Uterus (tissue), 4 donors: ENCODE data around the gene SNX33. TPM values are rescaled to one million over a fixed set of nuclear protein-coding genes. Genes with fewer than 3 reads are reported as not detected.
A peak's percentile ranks its signal among the peaks of the same experiment; 100 is the strongest.
"Not testable (repeated sequence)": the region's sequence is repeated elsewhere in the genome, so short reads cannot be mapped to it uniquely, and the experiment has no call there.

Source experiments
- DNase-seq, 2 donors: peaks; one replicate each; pipeline ENCODE4 v3.0.0-alpha.2; 2019 to 2020
- H3K27ac ChIP-seq, 2 donors: fragments of 200-600 bp; sonication (generic); 1 replicate in 1 of 2; 2 replicates in 1 of 2; pipeline ENCODE4 v1.5.1; 2016 to 2018
- H3K27me3 ChIP-seq, 2 donors: fragments of 200-600 bp; sonication (generic); one replicate each; pipeline ENCODE4 v1.5.1; 2018 to 2019; ENCODE audit warnings: control low read depth in 1 of 2
- H3K36me3 ChIP-seq, 2 donors: fragments of 200-600 bp; sonication (generic); one replicate each; pipeline ENCODE4 v1.5.1; 2019; ENCODE audit warnings: control low read depth in 1 of 2
- H3K4me1 ChIP-seq, 2 donors: fragments of 200-600 bp; sonication (generic); one replicate each; pipeline ENCODE4 v1.5.1; 2018 to 2019; ENCODE audit warnings: control low read depth in 1 of 2
- H3K4me3 ChIP-seq, 2 donors: fragments of 200-600 bp; sonication (generic); 1 replicate in 1 of 2; 2 replicates in 1 of 2; pipeline ENCODE4 v1.5.1; 2018 to 2019; ENCODE audit warnings: mild to moderate bottlenecking in 1 of 2
- H3K9me3 ChIP-seq, 2 donors: fragments of 200-600 bp; sonication (generic); one replicate each; pipeline ENCODE4 v1.5.1; 2019; ENCODE audit warnings: control low read depth in 1 of 2
- CTCF ChIP-seq, 4 experiments: fragments of 200-600 bp in 2 of 4; fragments of 450-650 bp in 2 of 4; sonication (generic) in 2 of 4; IDR thresholded peaks; one replicate each; pipeline ENCODE4 v1.5.1; 2016 to 2019; ENCODE audit warnings: antibody characterized with exemption in 4 of 4, mild to moderate bottlenecking in 2 of 4, moderate library complexity in 1 of 4
- POLR2A ChIP-seq, 2 donors: fragments of 450-650 bp; IDR thresholded peaks; one replicate each; pipeline ENCODE4 v1.6.1; 2016; ENCODE audit warnings: antibody characterized with exemption in 2 of 2, mild to moderate bottlenecking in 1 of 2, moderate library complexity in 1 of 2
- intact Hi-C: fragments of 100-400 bp; cut with DNase I; formaldehyde crosslinking; loops from one replicate; pipeline ENCODE4 v1.15.1; 2023; ENCODE audit warnings: low total_unique reads
- total RNA-seq, 4 donors: library from RNA; depleted of rRNA in 3 of 4; stranded (reverse); fragments of >200 nt in 3 of 4; gene quantifications; one replicate each; pipeline versions ENCODE4 v1.1.0 to v1.2.4, GENCODE V29; 2014 to 2023
- donor health status: DM: yes; HTN: yes; CAD: no.

Gene SNX33
- total RNA-seq, 4 donors from 2014 or later, result 8.7 to 43.6 (median 28.2) TPM

- Histone ChIP-seq H3K4me3 (no peak overlapping the region), H3K27ac (peak overlapping the region in 1 of 2 donors; percentile 54), H3K4me1 (peaks cover 0 to 15% of the 10 kb centered on the region in 2 donors), H3K9me3 (no peaks in the 10 kb centered on the region), H3K27me3 (no peaks in the 10 kb centered on the region), H3K36me3 (no peaks in the 10 kb centered on the region)
- TF ChIP-seq POLR2A (IDR thresholded peaks at IDR 0.05), result no peak
- no peak for TF ChIP-seq CTCF (IDR thresholded peaks at IDR 0.05)
- intact Hi-C loops, result no loop called here
- DNase-seq, result no peak
Measured at GRCh38 chr15:75706682-75706954, 58.9 kb downstream of the SNX33 start.

DNA sequence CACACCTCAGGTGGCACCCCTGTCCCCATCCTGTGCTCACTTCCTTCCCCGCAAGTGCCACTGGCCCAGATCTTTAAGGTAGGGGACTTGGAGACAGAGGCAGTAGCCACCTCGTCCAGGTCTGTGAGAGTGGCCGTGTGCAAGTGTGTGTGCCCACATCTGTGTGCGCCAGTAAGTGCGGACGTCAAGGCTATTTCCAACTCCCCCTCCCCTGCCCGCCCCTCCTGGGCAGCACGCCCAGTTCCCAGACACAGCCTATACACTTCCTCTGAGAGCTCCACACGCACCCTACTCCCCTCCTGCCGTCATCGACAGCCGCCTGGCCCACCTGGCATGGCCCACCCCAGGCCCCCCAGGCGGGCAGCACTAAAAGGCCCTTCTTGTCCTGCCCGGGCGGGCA is 61.7 kb downstream of the SNX33 start:
- H3K36me3 ChIP-seq, H3K4me1 ChIP-seq, H3K27me3 ChIP-seq, intact Hi-C loops, H3K9me3 ChIP-seq: not testable (repeated sequence)
- Histone ChIP-seq H3K4me3 (peak overlapping the region; percentile 16 to 19), H3K27ac (peak overlapping the region; percentile 68 to 72)
- peak in 1 of 2 donors; percentile 42 for TF ChIP-seq POLR2A (IDR thresholded peaks at IDR 0.05)
- peak; percentile 78 to 83 for DNase-seq

DNA sequence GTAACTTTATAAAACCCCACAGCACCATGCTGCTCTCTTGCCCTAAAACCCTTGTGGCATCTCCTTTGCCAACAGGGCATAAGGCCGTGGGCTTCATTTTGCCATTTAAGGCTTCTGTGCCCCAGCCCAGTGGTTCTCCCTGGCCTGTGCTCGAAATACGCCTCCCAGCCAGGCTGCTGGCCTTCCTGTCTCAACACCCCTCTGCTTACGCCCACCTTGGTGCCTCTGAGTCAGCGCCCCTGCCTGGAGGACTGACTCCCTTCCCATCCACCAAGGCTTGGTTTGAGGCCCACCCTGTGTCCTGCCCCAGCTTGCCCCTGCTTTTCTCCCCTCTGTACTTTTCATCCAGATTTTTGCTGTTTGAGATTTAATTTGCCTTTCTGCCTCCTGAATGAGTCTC is 63.2 kb downstream of the SNX33 start:
- not testable (repeated sequence) for H3K4me1 ChIP-seq

DNA sequence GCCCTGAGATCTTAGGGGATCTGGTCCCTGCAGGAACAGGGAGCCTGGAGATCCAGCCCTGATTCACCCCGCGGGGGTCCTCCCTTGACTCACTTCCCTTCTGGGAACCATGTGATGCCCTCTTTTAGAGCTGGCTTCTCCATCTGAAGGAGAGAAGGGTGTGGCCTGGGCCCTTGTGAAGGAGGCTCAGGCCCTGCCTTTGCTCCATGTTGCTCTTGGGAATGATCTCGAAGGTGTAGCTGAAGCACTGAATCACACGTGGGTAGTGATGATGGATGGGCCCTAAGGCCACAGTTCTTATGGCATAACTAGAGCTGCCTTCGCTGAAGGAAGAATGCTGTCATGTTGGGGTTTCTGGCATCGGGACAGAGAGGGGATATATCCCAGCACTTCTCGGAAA is 63.8 kb downstream of the SNX33 start:
- H3K9me3 ChIP-seq, H3K4me1 ChIP-seq, DNase-seq, H3K36me3 ChIP-seq, H3K27me3 ChIP-seq, intact Hi-C loops: not testable (repeated sequence)
- Histone ChIP-seq H3K27ac (peak overlapping the region; percentile 85 to 90), H3K4me3 (peak overlapping the region; percentile 57 to 71)

More for the DNA sequence above, 63.2 kb downstream of the SNX33 start:
- H3K9me3 ChIP-seq, DNase-seq, intact Hi-C loops, H3K27me3 ChIP-seq, H3K36me3 ChIP-seq, H3K4me3 ChIP-seq: not testable (repeated sequence)
- peak overlapping the region in 1 of 2 donors; percentile 74 for H3K27ac ChIP-seq

Other genes with a start within 250 kb of the SNX33 start
- gene SIN3A, start 196.2 kb upstream of the SNX33 start, total RNA-seq, result 100 to 1,000 TPM in 1 of 4 donors, 10 to 100 TPM in 3; 20.3 to 116 (median 55.2) TPM
- gene PTPN9, start 68.6 kb upstream of the SNX33 start, total RNA-seq, result 10 to 100 TPM in 2 of 4 donors, 1 to 10 TPM in 2; 5.6 to 33.0 (median 18.9) TPM
- 10 to 100 TPM in 3 of 4 donors, 1 to 10 TPM in 1; 2.0 to 35.8 (median 29.1) TPM for gene SNUPN, start 22.2 kb upstream of the SNX33 start, total RNA-seq
- gene IMP3, start 7.7 kb upstream of the SNX33 start, total RNA-seq, result 100 to 1,000 TPM in 1 of 4 donors, 10 to 100 TPM in 3; 32.9 to 171 (median 68.5) TPM
- gene CSPG4, start 64.9 kb downstream of the SNX33 start, total RNA-seq, result 10 to 100 TPM; 10.3 to 62.4 (median 46.7) TPM
- 10 to 100 TPM; 36.6 to 71.7 (median 57.9) TPM for gene UBE2Q2, start 195.5 kb downstream of the SNX33 start, total RNA-seq